Neural progenitor cell (in vitro differentiated cells): Measurements from ENCODE around the gene RSPO3.

Experiments used
- CTCF ChIP-seq: fragments of 200-600 bp; sonication (generic); IDR thresholded peaks from 2 replicates; pipeline ENCODE4 v1.5.1; 2017; ENCODE audit warnings: antibody characterized with exemption, mild to moderate bottlenecking
- EZH2 ChIP-seq: fragments of 200-600 bp; sonication (generic); IDR thresholded peaks from 2 replicates; pipeline ENCODE4 v1.6.1; 2017; ENCODE audit warnings: antibody characterized with exemption, mild to moderate bottlenecking, moderate library complexity
- EZH2phosphoT487 ChIP-seq: fragments of 200-600 bp; sonication (generic); IDR thresholded peaks from 2 replicates; pipeline ENCODE4 v1.6.1; 2017; ENCODE audit warnings: antibody characterized with exemption

GRCh38 chr6:127131275-127131674, 12.8 kb downstream of the RSPO3 start:
- TF ChIP-seq CTCF (no peak), EZH2 (no peak), EZH2phosphoT487 (no peak)
